K562 (cell line): ENCODE data around the gene MBD2. TPM values are rescaled to one million over a fixed set of nuclear protein-coding genes. Genes with fewer than 3 reads are reported as not detected.

Experiments
- polyA plus RNA-seq, 8 experiments: library from polyadenylated mRNA; depleted of rRNA in 4 of 8; stranded (reverse) in 5 of 8; unstranded in 3 of 8; fragments of >200 nt; fragmentation: Nextera tagmentation in 2 of 8; fragmentation: Illumina TruSeq in 1 of 8; extraction: Ambion mirVana in 2 of 8; extraction: Trizol in 1 of 8; gene quantifications; 2 replicates each; pipeline versions ENCODE4 v1.2.1 to v1.2.3, GENCODE V29; 2011 to 2014; ENCODE audit warnings: inconsistent platforms in 1 of 8, missing spikeins in 1 of 8
- total RNA-seq, 7 experiments: library from RNA; depleted of rRNA in 6 of 7; stranded (reverse); fragments of >200 nt in 6 of 7; fragmentation: Illumina TruSeq in 2 of 7; extraction: Trizol in 2 of 7; gene quantifications; 2 replicates each; pipeline versions ENCODE4 v1.2.1 to v1.2.3, GENCODE V29; 2011 to 2021; ENCODE audit warnings: low replicate concordance in 1 of 7
- TF ChIP-seq, protein P1 (sequence below): fragments of 200-600 bp; sonication (generic); IDR thresholded peaks from one replicate; pipeline ENCODE4 v1.6.1; 2012; ENCODE audit warnings: mild to moderate bottlenecking, low read depth, low read length, inconsistent platforms

Gene MBD2
- total and polyA plus RNA-seq, 9 of the 15 experiments (the other 6 are each of a cell fraction or from before 2014, with no cell fraction given): 4.4 to 40.2 (median 13.9) TPM

- TF ChIP-seq, protein P1, sequence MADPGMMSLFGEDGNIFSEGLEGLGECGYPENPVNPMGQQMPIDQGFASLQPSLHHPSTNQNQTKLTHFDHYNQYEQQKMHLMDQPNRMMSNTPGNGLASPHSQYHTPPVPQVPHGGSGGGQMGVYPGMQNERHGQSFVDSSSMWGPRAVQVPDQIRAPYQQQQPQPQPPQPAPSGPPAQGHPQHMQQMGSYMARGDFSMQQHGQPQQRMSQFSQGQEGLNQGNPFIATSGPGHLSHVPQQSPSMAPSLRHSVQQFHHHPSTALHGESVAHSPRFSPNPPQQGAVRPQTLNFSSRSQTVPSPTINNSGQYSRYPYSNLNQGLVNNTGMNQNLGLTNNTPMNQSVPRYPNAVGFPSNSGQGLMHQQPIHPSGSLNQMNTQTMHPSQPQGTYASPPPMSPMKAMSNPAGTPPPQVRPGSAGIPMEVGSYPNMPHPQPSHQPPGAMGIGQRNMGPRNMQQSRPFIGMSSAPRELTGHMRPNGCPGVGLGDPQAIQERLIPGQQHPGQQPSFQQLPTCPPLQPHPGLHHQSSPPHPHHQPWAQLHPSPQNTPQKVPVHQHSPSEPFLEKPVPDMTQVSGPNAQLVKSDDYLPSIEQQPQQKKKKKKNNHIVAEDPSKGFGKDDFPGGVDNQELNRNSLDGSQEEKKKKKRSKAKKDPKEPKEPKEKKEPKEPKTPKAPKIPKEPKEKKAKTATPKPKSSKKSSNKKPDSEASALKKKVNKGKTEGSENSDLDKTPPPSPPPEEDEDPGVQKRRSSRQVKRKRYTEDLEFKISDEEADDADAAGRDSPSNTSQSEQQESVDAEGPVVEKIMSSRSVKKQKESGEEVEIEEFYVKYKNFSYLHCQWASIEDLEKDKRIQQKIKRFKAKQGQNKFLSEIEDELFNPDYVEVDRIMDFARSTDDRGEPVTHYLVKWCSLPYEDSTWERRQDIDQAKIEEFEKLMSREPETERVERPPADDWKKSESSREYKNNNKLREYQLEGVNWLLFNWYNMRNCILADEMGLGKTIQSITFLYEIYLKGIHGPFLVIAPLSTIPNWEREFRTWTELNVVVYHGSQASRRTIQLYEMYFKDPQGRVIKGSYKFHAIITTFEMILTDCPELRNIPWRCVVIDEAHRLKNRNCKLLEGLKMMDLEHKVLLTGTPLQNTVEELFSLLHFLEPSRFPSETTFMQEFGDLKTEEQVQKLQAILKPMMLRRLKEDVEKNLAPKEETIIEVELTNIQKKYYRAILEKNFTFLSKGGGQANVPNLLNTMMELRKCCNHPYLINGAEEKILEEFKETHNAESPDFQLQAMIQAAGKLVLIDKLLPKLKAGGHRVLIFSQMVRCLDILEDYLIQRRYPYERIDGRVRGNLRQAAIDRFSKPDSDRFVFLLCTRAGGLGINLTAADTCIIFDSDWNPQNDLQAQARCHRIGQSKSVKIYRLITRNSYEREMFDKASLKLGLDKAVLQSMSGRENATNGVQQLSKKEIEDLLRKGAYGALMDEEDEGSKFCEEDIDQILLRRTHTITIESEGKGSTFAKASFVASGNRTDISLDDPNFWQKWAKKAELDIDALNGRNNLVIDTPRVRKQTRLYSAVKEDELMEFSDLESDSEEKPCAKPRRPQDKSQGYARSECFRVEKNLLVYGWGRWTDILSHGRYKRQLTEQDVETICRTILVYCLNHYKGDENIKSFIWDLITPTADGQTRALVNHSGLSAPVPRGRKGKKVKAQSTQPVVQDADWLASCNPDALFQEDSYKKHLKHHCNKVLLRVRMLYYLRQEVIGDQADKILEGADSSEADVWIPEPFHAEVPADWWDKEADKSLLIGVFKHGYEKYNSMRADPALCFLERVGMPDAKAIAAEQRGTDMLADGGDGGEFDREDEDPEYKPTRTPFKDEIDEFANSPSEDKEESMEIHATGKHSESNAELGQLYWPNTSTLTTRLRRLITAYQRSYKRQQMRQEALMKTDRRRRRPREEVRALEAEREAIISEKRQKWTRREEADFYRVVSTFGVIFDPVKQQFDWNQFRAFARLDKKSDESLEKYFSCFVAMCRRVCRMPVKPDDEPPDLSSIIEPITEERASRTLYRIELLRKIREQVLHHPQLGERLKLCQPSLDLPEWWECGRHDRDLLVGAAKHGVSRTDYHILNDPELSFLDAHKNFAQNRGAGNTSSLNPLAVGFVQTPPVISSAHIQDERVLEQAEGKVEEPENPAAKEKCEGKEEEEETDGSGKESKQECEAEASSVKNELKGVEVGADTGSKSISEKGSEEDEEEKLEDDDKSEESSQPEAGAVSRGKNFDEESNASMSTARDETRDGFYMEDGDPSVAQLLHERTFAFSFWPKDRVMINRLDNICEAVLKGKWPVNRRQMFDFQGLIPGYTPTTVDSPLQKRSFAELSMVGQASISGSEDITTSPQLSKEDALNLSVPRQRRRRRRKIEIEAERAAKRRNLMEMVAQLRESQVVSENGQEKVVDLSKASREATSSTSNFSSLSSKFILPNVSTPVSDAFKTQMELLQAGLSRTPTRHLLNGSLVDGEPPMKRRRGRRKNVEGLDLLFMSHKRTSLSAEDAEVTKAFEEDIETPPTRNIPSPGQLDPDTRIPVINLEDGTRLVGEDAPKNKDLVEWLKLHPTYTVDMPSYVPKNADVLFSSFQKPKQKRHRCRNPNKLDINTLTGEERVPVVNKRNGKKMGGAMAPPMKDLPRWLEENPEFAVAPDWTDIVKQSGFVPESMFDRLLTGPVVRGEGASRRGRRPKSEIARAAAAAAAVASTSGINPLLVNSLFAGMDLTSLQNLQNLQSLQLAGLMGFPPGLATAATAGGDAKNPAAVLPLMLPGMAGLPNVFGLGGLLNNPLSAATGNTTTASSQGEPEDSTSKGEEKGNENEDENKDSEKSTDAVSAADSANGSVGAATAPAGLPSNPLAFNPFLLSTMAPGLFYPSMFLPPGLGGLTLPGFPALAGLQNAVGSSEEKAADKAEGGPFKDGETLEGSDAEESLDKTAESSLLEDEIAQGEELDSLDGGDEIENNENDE: no peak
Measured at GRCh38 chr18:54169431-54170403, 54.8 kb downstream of the MBD2 start (continued).
